ENCODE results near the gene NR6A1.

The NR6A1 gene

GRCh38 chr9:124717597-124717996 lies 53.5 kb downstream of the NR6A1 start:
- no peak overlapping the region for H2BK120ac ChIP-seq (ENCODE audit: low read depth, low read length)
- H2BK5ac ChIP-seq (ENCODE audit: low read depth, low read length, poor library complexity, severe bottlenecking) = no peak overlapping the region
- no peak overlapping the region for H2AFZ ChIP-seq (ENCODE audit: low read depth, low read length)
- no peaks in the 10 kb centered on the region for H3K9me3 ChIP-seq (ENCODE audit: control insufficient read depth, low read length)
- H3K36me3 ChIP-seq (ENCODE audit: control insufficient read depth in 1 of 2, insufficient read depth in 2 of 2, low read depth in 1 of 2, low read length in 2 of 2) = peaks cover 0 to 3% of the 10 kb centered on the region in 2 experiments
- DNase-seq = no peak
- H3K23ac ChIP-seq (ENCODE audit: low read length in 2 of 2) = no peak overlapping the region
- no peaks in the 10 kb centered on the region for H3K27me3 ChIP-seq (ENCODE audit: control insufficient read depth in 1 of 2, insufficient read depth in 1 of 2, low read length in 2 of 2)
- no peak overlapping the region for H4K91ac ChIP-seq (ENCODE audit: low read length)
- H3K4me3 ChIP-seq (ENCODE audit: insufficient read depth in 1 of 2, low read depth in 1 of 2, low read length in 2 of 2) = no peak overlapping the region
- no peak overlapping the region for H3K9ac ChIP-seq (ENCODE audit: low read length)
- no peak overlapping the region for H4K8ac ChIP-seq (ENCODE audit: low read length)
- no peak overlapping the region for H3K27ac ChIP-seq (ENCODE audit: low read length, poor library complexity, severe bottlenecking)
- no peak overlapping the region for H2BK12ac ChIP-seq (ENCODE audit: low read length in 2 of 2)
- peaks cover 9% of the 10 kb centered on the region for H3K79me1 ChIP-seq (replicated peaks; ENCODE audit: low read length, poor library complexity, severe bottlenecking)
- no peak overlapping the region for H3K18ac ChIP-seq (ENCODE audit: low read depth in 1 of 2, low read length in 2 of 2)
- H3K4ac ChIP-seq (ENCODE audit: low read depth in 1 of 2, low read length in 2 of 2) = no peak overlapping the region
- WGBS = 100% methylated on average over 2 of the region's 2 CpGs
- H2AK5ac ChIP-seq (ENCODE audit: low read length, severe bottlenecking) = no peak overlapping the region
- H3K14ac ChIP-seq (ENCODE audit: low read length in 2 of 2) = no peak overlapping the region
- H3K4me2 ChIP-seq (ENCODE audit: low read length, poor library complexity, severe bottlenecking) = no peak overlapping the region
- no peaks in the 10 kb centered on the region for H3K4me1 ChIP-seq (ENCODE audit: control insufficient read depth, insufficient read depth, low read depth, low read length)
- H2BK15ac ChIP-seq (ENCODE audit: low read depth, poor library complexity, severe bottlenecking) = no peak overlapping the region

GRCh38 chr9:124716808-124717207 lies 54.3 kb downstream of the NR6A1 start:
- Histone ChIP-seq H3K23ac (ENCODE audit: low read length in 2 of 2) (no peak overlapping the region), H2AK5ac (ENCODE audit: low read length, severe bottlenecking) (no peak overlapping the region), H3K4me3 (ENCODE audit: insufficient read depth in 1 of 2, low read depth in 1 of 2, low read length in 2 of 2) (no peak overlapping the region), H2BK120ac (ENCODE audit: low read depth, low read length) (no peak overlapping the region), H3K18ac (ENCODE audit: low read depth in 1 of 2, low read length in 2 of 2) (no peak overlapping the region), H3K9me3 (ENCODE audit: control insufficient read depth, low read length) (no peaks in the 10 kb centered on the region), H2BK5ac (ENCODE audit: low read depth, low read length, poor library complexity, severe bottlenecking) (no peak overlapping the region), H3K36me3 (ENCODE audit: control insufficient read depth in 1 of 2, insufficient read depth in 2 of 2, low read depth in 1 of 2, low read length in 2 of 2) (peaks cover 0 to 3% of the 10 kb centered on the region in 2 experiments), H3K4me2 (ENCODE audit: low read length, poor library complexity, severe bottlenecking) (no peak overlapping the region), H3K14ac (ENCODE audit: low read length in 2 of 2) (no peak overlapping the region), H2BK12ac (ENCODE audit: low read length in 2 of 2) (no peak overlapping the region), H3K9ac (ENCODE audit: low read length) (no peak overlapping the region), H3K4ac (ENCODE audit: low read depth in 1 of 2, low read length in 2 of 2) (no peak overlapping the region), H4K91ac (ENCODE audit: low read length) (no peak overlapping the region), H2AFZ (ENCODE audit: low read depth, low read length) (no peak overlapping the region), H3K79me1 (replicated peaks; ENCODE audit: low read length, poor library complexity, severe bottlenecking) (peaks cover 11% of the 10 kb centered on the region), H3K4me1 (ENCODE audit: control insufficient read depth, insufficient read depth, low read depth, low read length) (peaks cover 3% of the 10 kb centered on the region), H2BK15ac (ENCODE audit: low read depth, poor library complexity, severe bottlenecking) (no peak overlapping the region), H4K8ac (ENCODE audit: low read length) (no peak overlapping the region), H3K27me3 (ENCODE audit: control insufficient read depth in 1 of 2, insufficient read depth in 1 of 2, low read length in 2 of 2) (no peaks in the 10 kb centered on the region), H3K27ac (ENCODE audit: low read length, poor library complexity, severe bottlenecking) (no peak overlapping the region)
- WGBS = 71% methylated on average over 5 of the region's 6 CpGs
- DNase-seq = no peak

- Histone ChIP-seq H2AK5ac (ENCODE audit: low read length, severe bottlenecking) (no peak overlapping the region), H3K23ac (ENCODE audit: low read length in 2 of 2) (no peak overlapping the region), H3K27ac (ENCODE audit: low read length, poor library complexity, severe bottlenecking) (no peak overlapping the region), H2BK12ac (ENCODE audit: low read length in 2 of 2) (no peak overlapping the region), H3K4ac (ENCODE audit: low read depth in 1 of 2, low read length in 2 of 2) (no peak overlapping the region), H2BK15ac (ENCODE audit: low read depth, poor library complexity, severe bottlenecking) (no peak overlapping the region), H3K18ac (ENCODE audit: low read depth in 1 of 2, low read length in 2 of 2) (no peak overlapping the region), H3K9ac (ENCODE audit: low read length) (no peak overlapping the region), H2BK5ac (ENCODE audit: low read depth, low read length, poor library complexity, severe bottlenecking) (peak overlapping the region; percentile 25), H3K79me1 (replicated peaks; ENCODE audit: low read length, poor library complexity, severe bottlenecking) (peaks cover 23% of the 10 kb centered on the region), H3K14ac (ENCODE audit: low read length in 2 of 2) (no peak overlapping the region), H4K8ac (ENCODE audit: low read length) (no peak overlapping the region), H3K9me3 (ENCODE audit: control insufficient read depth, low read length) (no peaks in the 10 kb centered on the region), H2AFZ (ENCODE audit: low read depth, low read length) (no peak overlapping the region), H3K36me3 (ENCODE audit: control insufficient read depth in 1 of 2, insufficient read depth in 2 of 2, low read depth in 1 of 2, low read length in 2 of 2) (peaks cover 0 to 4% of the 10 kb centered on the region in 2 experiments), H3K4me3 (ENCODE audit: insufficient read depth in 1 of 2, low read depth in 1 of 2, low read length in 2 of 2) (no peak overlapping the region), H3K4me1 (ENCODE audit: control insufficient read depth, insufficient read depth, low read depth, low read length) (peaks cover 8% of the 10 kb centered on the region), H4K91ac (ENCODE audit: low read length) (no peak overlapping the region), H3K4me2 (ENCODE audit: low read length, poor library complexity, severe bottlenecking) (no peak overlapping the region), H3K27me3 (ENCODE audit: control insufficient read depth in 1 of 2, insufficient read depth in 1 of 2, low read length in 2 of 2) (no peaks in the 10 kb centered on the region), H2BK120ac (ENCODE audit: low read depth, low read length) (no peak overlapping the region)
- WGBS = 83% methylated on average over 1 of the region's 4 CpGs
- no peak for DNase-seq
Observed at GRCh38 chr9:124710766-124711165, 60.3 kb downstream of the NR6A1 start.

GRCh38 chr9:124709292-124709690 lies 61.8 kb downstream of the NR6A1 start:
- H2BK5ac ChIP-seq (ENCODE audit: low read depth, low read length, poor library complexity, severe bottlenecking) = no peak overlapping the region
- peak overlapping the region in 1 of 2 experiments; percentile 1 for H2BK12ac ChIP-seq (ENCODE audit: low read length in 2 of 2)
- H4K91ac ChIP-seq (ENCODE audit: low read length) = no peak overlapping the region
- H2BK120ac ChIP-seq (ENCODE audit: low read depth, low read length) = no peak overlapping the region
- H3K18ac ChIP-seq (ENCODE audit: low read depth in 1 of 2, low read length in 2 of 2) = no peak overlapping the region
- H3K14ac ChIP-seq (ENCODE audit: low read length in 2 of 2) = no peak overlapping the region
- no peak overlapping the region for H3K9ac ChIP-seq (ENCODE audit: low read length)
- no peak overlapping the region for H3K23ac ChIP-seq (ENCODE audit: low read length in 2 of 2)
- no peak for DNase-seq
- no peak overlapping the region for H3K4ac ChIP-seq (ENCODE audit: low read depth in 1 of 2, low read length in 2 of 2)
- H3K36me3 ChIP-seq (ENCODE audit: control insufficient read depth in 1 of 2, insufficient read depth in 2 of 2, low read depth in 1 of 2, low read length in 2 of 2) = peaks cover 0 to 8% of the 10 kb centered on the region in 2 experiments
- peaks cover 21% of the 10 kb centered on the region for H3K79me1 ChIP-seq (replicated peaks; ENCODE audit: low read length, poor library complexity, severe bottlenecking)
- H3K27ac ChIP-seq (ENCODE audit: low read length, poor library complexity, severe bottlenecking) = no peak overlapping the region
- no peak overlapping the region for H4K8ac ChIP-seq (ENCODE audit: low read length)
- H2BK15ac ChIP-seq (ENCODE audit: low read depth, poor library complexity, severe bottlenecking) = no peak overlapping the region
- no peaks in the 10 kb centered on the region for H3K27me3 ChIP-seq (ENCODE audit: control insufficient read depth in 1 of 2, insufficient read depth in 1 of 2, low read length in 2 of 2)
- H2AFZ ChIP-seq (ENCODE audit: low read depth, low read length) = no peak overlapping the region
- WGBS = 100% methylated on average over 2 of the region's 2 CpGs
- H3K9me3 ChIP-seq (ENCODE audit: control insufficient read depth, low read length) = no peaks in the 10 kb centered on the region
- H3K4me3 ChIP-seq (ENCODE audit: insufficient read depth in 1 of 2, low read depth in 1 of 2, low read length in 2 of 2) = no peak overlapping the region
- H3K4me1 ChIP-seq (ENCODE audit: control insufficient read depth, insufficient read depth, low read depth, low read length) = peaks cover 8% of the 10 kb centered on the region
- H3K4me2 ChIP-seq (ENCODE audit: low read length, poor library complexity, severe bottlenecking) = no peak overlapping the region
- H2AK5ac ChIP-seq (ENCODE audit: low read length, severe bottlenecking) = peak overlapping the region; percentile 72
